HCT116 (cell line): ENCODE measurements around the gene KLK13. TPM values are rescaled to one million over a fixed set of nuclear protein-coding genes. Genes with fewer than 3 reads are reported as not detected.

Experiments used
- ATAC-seq: fragments of 200-7000 bp; cut with Tn5 transposase; 2 replicates; pipeline ENCODE4 v1.9.1; 2020; ENCODE audit warnings: mild to moderate bottlenecking, moderate library complexity
- BruUV-seq: library from RNA; stranded (reverse); fragments of 400-500 nt; replicated peaks from 2 replicates; lab custom pipeline; 2021; lab: Mats Ljungman, UMichigan
- CTCF ChIA-PET: fragments of 300-600 bp; sonication (Branson Sonifier 250); formaldehyde crosslinking; loops from one replicate; lab custom pipeline; 2021; ENCODE audit warnings: antibody characterized with exemption; lab: Charles Lee
- POLR2A ChIA-PET: fragments of 300-600, 350-600 bp; sonication (Branson Sonifier 250); formaldehyde crosslinking; loops from one replicate; lab custom pipeline; 2021; ENCODE audit warnings: antibody characterized with exemption; lab: Charles Lee
- RAD21 ChIA-PET, 2 experiments: fragments of 300-600 bp; sonication (Branson Sonifier 250); formaldehyde crosslinking; loops; one replicate each; lab custom pipeline; 2023; ENCODE audit warnings: low total read pairs in 2 of 2; ENCODE audit not compliant: uncharacterized antibody in 2 of 2, unreplicated experiment in 2 of 2, low non-redundant PET in 1 of 2; lab: Charles Lee
- DNase-seq: peaks from one replicate; pipeline ENCODE4 v3.0.0-alpha.2; 2010; ENCODE audit warnings: low read depth, low spot score
- H2AFZ ChIP-seq: fragments of 200-600 bp; shearing (Covaris generic), sonication (generic); 2 replicates; pipeline ENCODE4 v1.6.1; 2017; ENCODE audit warnings: low read depth, mixed run types, mixed read lengths, antibody characterized with exemption, low read length; ENCODE audit not compliant: poor library complexity, severe bottlenecking
- H3K27ac ChIP-seq: 2 replicates; pipeline ENCODE4 v1.5.1; 2012; ENCODE audit warnings: low read depth, low read length
- H3K27me3 ChIP-seq: fragments of 200-600 bp; sonication (generic); 2 replicates; pipeline ENCODE4 v1.6.1; 2016; ENCODE audit warnings: mixed run types, low read length, mixed read lengths; ENCODE audit not compliant: insufficient read depth
- H3K36me3 ChIP-seq, 2 experiments: fragments of 200-500 bp in 1 of 2; fragments of 200-600 bp in 1 of 2; sonication (Bioruptor generic) in 1 of 2; sonication (generic) in 1 of 2; 2 replicates each; pipeline versions ENCODE4 v1.5.1 to v1.6.1; 2014 to 2016; ENCODE audit warnings: low read length in 2 of 2, inconsistent platforms in 1 of 2, mixed read lengths in 1 of 2, mixed run types in 1 of 2; ENCODE audit not compliant: insufficient read depth in 2 of 2, control insufficient read depth in 1 of 2
- H3K4me1 ChIP-seq, 2 experiments: fragments of 200-600 bp in 1 of 2; sonication (generic) in 1 of 2; 2 replicates each; pipeline versions ENCODE4 v1.5.1 to v1.6.1; 2012 to 2017; ENCODE audit warnings: low read length in 2 of 2, inconsistent platforms in 1 of 2, mild to moderate bottlenecking in 1 of 2, mixed read lengths in 1 of 2, mixed run types in 1 of 2, moderate library complexity in 1 of 2; ENCODE audit not compliant: insufficient read depth in 2 of 2, control insufficient read depth in 1 of 2
- H3K4me2 ChIP-seq: fragments of 200-600 bp; sonication (generic); 2 replicates; pipeline ENCODE4 v1.6.1; 2017; ENCODE audit warnings: mixed run types, low read length, mixed read lengths
- H3K4me3 ChIP-seq, 2 experiments: fragments of 200-600 bp in 1 of 2; sonication (generic) in 1 of 2; replicated peaks in 1 of 2; 2 replicates each; pipeline ENCODE4 v1.5.1; 2011 to 2016; ENCODE audit warnings: low read length in 2 of 2, control low read depth in 1 of 2, low read depth in 1 of 2, mild to moderate bottlenecking in 1 of 2, mixed read lengths in 1 of 2, mixed run types in 1 of 2
- H3K79me2 ChIP-seq: fragments of 200-600 bp; sonication (generic); 2 replicates; pipeline ENCODE4 v1.6.1; 2017; ENCODE audit warnings: mild to moderate bottlenecking, mixed run types, low read length, moderate library complexity, mixed read lengths; ENCODE audit not compliant: insufficient read depth
- H3K9ac ChIP-seq: fragments of 200-600 bp; sonication (generic); 2 replicates; pipeline ENCODE4 v1.6.1; 2016; ENCODE audit warnings: low read length, mixed read lengths
- H3K9me2 ChIP-seq: fragments of 200-600 bp; sonication (generic), shearing (Covaris generic); 2 replicates; pipeline ENCODE4 v1.6.1; 2017; ENCODE audit warnings: mixed run types, mild to moderate bottlenecking, moderate library complexity; ENCODE audit not compliant: insufficient read depth
- H3K9me3 ChIP-seq, 2 experiments: fragments of 200-500 bp in 1 of 2; fragments of 200-600 bp in 1 of 2; sonication (Bioruptor generic) in 1 of 2; sonication (generic) in 1 of 2; 2 replicates each; pipeline ENCODE4 v1.6.1; 2014 to 2017; ENCODE audit warnings: low read length in 2 of 2, mixed read lengths in 2 of 2, inconsistent platforms in 1 of 2, low read depth in 1 of 2, mild to moderate bottlenecking in 1 of 2, mixed run types in 1 of 2, moderate library complexity in 1 of 2; ENCODE audit not compliant: control insufficient read depth in 1 of 2, insufficient read depth in 1 of 2
- H4K20me1 ChIP-seq: fragments of 200-600 bp; sonication (generic), shearing (Covaris generic); 2 replicates; pipeline ENCODE4 v1.6.1; 2017; ENCODE audit warnings: mixed run types, mild to moderate bottlenecking, moderate library complexity; ENCODE audit not compliant: insufficient read depth
- CBX3 ChIP-seq: IDR thresholded peaks from 2 replicates; pipeline ENCODE4 v1.6.1; 2012; ENCODE audit warnings: low read depth
- CEBPB ChIP-seq: IDR thresholded peaks from 2 replicates; pipeline ENCODE4 v1.6.1; 2012; ENCODE audit warnings: low read depth
- CTCF ChIP-seq, 3 experiments: fragments of 200-600 bp in 1 of 3; sonication (generic) in 1 of 3; IDR thresholded peaks in 2 of 3; conservative IDR thresholded peaks in 1 of 3; 2 replicates each; pipeline ENCODE4 v1.5.1; 2012 to 2017; ENCODE audit warnings: low read depth in 2 of 3, low read length in 2 of 3, antibody characterized with exemption in 1 of 3, borderline replicate concordance in 1 of 3, control low read depth in 1 of 3, mild to moderate bottlenecking in 1 of 3, mixed read lengths in 1 of 3, mixed run types in 1 of 3, moderate library complexity in 1 of 3; ENCODE audit not compliant: insufficient read depth in 1 of 3
- EGR1 ChIP-seq: IDR thresholded peaks from 2 replicates; pipeline ENCODE4 v1.6.1; 2012; ENCODE audit warnings: low read depth
- ELF1 ChIP-seq: IDR thresholded peaks from 2 replicates; pipeline ENCODE4 v1.6.1; 2012; ENCODE audit warnings: low read depth, borderline replicate concordance
- EZH2 ChIP-seq: fragments of 200-600 bp; sonication (generic); IDR thresholded peaks from 2 replicates; pipeline ENCODE4 v1.6.1; 2017; ENCODE audit warnings: antibody characterized with exemption, mixed run types
- FOSL1 ChIP-seq: IDR thresholded peaks from 2 replicates; pipeline ENCODE4 v1.6.1; 2012; ENCODE audit warnings: low read depth
- JUND ChIP-seq: IDR thresholded peaks from 2 replicates; pipeline ENCODE4 v1.6.1; 2012
- MAX ChIP-seq: IDR thresholded peaks from 2 replicates; pipeline ENCODE4 v1.6.1; 2012
- POLR2A ChIP-seq: IDR thresholded peaks from 2 replicates; pipeline ENCODE4 v1.7.0; 2011; ENCODE audit warnings: borderline replicate concordance; ENCODE audit not compliant: insufficient read depth, insufficient read length; ENCODE audit errors: extremely low read depth
- POLR2AphosphoS5 ChIP-seq: IDR thresholded peaks from 2 replicates; pipeline ENCODE4 v1.6.1; 2011; ENCODE audit warnings: mild to moderate bottlenecking, low read depth, low read length, moderate library complexity
- SP1 ChIP-seq: IDR thresholded peaks from 2 replicates; pipeline ENCODE4 v1.6.1; 2012; ENCODE audit warnings: low read depth
- SRF ChIP-seq: IDR thresholded peaks from 2 replicates; pipeline ENCODE4 v1.6.1; 2012; ENCODE audit warnings: low read depth
- TCF7L2 ChIP-seq: IDR thresholded peaks from 2 replicates; pipeline ENCODE4 v1.7.0; 2011; ENCODE audit warnings: borderline replicate concordance, inconsistent platforms; ENCODE audit not compliant: insufficient read depth, insufficient read length; ENCODE audit errors: extremely low read depth
- YY1 ChIP-seq: IDR thresholded peaks from 2 replicates; pipeline ENCODE4 v1.6.1; 2011; ENCODE audit warnings: low read length, low read depth, moderate library complexity, mild to moderate bottlenecking; ENCODE audit not compliant: insufficient replicate concordance; ENCODE audit errors: extremely low read depth
- ZBTB33 ChIP-seq: IDR thresholded peaks from 2 replicates; pipeline ENCODE4 v1.6.1; 2011; ENCODE audit warnings: mild to moderate bottlenecking, low read length, moderate library complexity; ENCODE audit not compliant: insufficient replicate concordance; ENCODE audit errors: extremely low read depth
- ZFX ChIP-seq: fragments of 450-650 bp; IDR thresholded peaks from 2 replicates; pipeline ENCODE4 v1.6.1; 2017
- intact Hi-C: fragments of 100-400 bp; cut with micrococcal nuclease; formaldehyde crosslinking; loops from 2 replicates; pipeline ENCODE4 v1.10.0; 2022
- total RNA-seq: library from RNA; stranded (reverse); gene quantifications from one replicate; pipeline ENCODE4 v1.2.1, GENCODE V29; 2021; ENCODE audit not compliant: unreplicated experiment

Gene KLK13
- total RNA-seq, 1 experiment from 2014 or later = 3.2 TPM

GRCh38 chr19:51089786-51090185 is 24.9 kb upstream of the KLK13 start (continued):
- TF ChIP-seq SRF = no peak
- TF ChIP-seq, all 23 proteins: peak for 0

- ATAC-seq (no peak), DNase-seq (no peak)
- Histone ChIP-seq H3K4me1 (peaks cover 0 to 6% of the 10 kb centered on the region in 2 experiments; a peak in 1 of 4 replicates), H4K20me1 (no peaks in the 10 kb centered on the region), H3K9me2 (no peaks in the 10 kb centered on the region), H3K4me3 (no peak overlapping the region), H3K4me2 (no peak overlapping the region), H3K27me3 (no peaks in the 10 kb centered on the region), H3K9ac (no peak overlapping the region), H3K27ac (no peak overlapping the region), H2AFZ (no peak overlapping the region), H3K9me3 (no peaks in the 10 kb centered on the region), H3K36me3 (no peaks in the 10 kb centered on the region), H3K79me2 (no peaks in the 10 kb centered on the region)
- no peak for TF ChIP-seq SP1
- no peak for TF ChIP-seq MAX
- TF ChIP-seq ZBTB33 = no peak
- no peak for TF ChIP-seq EZH2
- TF ChIP-seq POLR2AphosphoS5 = no peak
- TF ChIP-seq TCF7L2 = no peak
- TF ChIP-seq CTCF (IDR thresholded peaks at IDR 0.05 in 2 of 3, conservative IDR thresholded peaks at IDR 0.05 in 1 of 3; ENCODE audit: borderline replicate concordance in 1 of 3, insufficient read depth in 1 of 3, low read depth in 2 of 3, low read length in 2 of 3) = no peak
- TF ChIP-seq FOSL1 = no peak
- TF ChIP-seq EGR1 = no peak
- no peak for TF ChIP-seq POLR2A
- TF ChIP-seq ZFX = no peak
- TF ChIP-seq CEBPB = no peak
- no peak for TF ChIP-seq SRF
- no peak for TF ChIP-seq JUND
- no peak for TF ChIP-seq YY1
- TF ChIP-seq CBX3 = no peak
- no peak for TF ChIP-seq ELF1
- intact Hi-C loops = no loop called here
- RAD21 ChIA-PET = no interaction called here
- CTCF ChIA-PET = interaction anchor here (1.0 kb wide), 1 partner anchor 10 kb away, joined by 4 read pairs; no protein-coding TSS in a partner anchor
- BruUV-seq = no TSS peak
- POLR2A ChIA-PET = no interaction called here
Measured at GRCh38 chr19:51086153-51086850, 21.4 kb upstream of the KLK13 start.
